CD4-positive, alpha-beta T cell treated with Interleukin-4 for 4 hours (primary cell): ENCODE measurements around the gene MAPK10.
A peak's percentile ranks its signal among the peaks of the same experiment; 100 is the strongest.
"Not testable (repeated sequence)": the region's sequence is repeated elsewhere in the genome, so short reads cannot be mapped to it uniquely, and the experiment has no call there.

Experiments
- DNase-seq: peaks from one replicate; pipeline ENCODE4 v3.0.0-alpha.2; 2020

MAPK10 gene

DNA sequence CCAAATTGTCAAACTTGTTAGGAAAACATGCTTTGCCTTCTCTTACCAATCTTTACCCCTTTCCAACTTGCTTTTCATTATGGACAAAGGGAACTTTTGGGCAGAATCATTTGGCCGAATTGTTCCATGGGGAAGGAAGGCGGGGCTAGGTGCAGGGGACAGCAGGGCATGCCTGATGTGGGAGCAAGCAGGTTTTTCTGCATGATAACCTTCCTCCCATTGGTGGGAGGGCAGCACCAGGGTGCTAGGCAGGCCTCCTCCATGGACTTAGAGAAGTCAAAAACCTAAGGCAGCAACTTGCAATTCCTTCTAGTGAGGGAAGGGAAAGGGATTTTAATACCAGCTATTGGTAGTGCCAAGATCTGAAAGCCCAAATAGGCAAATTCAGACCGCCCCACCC, 260.5 kb downstream of the MAPK10 start:
- DNase-seq, result no peak

DNA sequence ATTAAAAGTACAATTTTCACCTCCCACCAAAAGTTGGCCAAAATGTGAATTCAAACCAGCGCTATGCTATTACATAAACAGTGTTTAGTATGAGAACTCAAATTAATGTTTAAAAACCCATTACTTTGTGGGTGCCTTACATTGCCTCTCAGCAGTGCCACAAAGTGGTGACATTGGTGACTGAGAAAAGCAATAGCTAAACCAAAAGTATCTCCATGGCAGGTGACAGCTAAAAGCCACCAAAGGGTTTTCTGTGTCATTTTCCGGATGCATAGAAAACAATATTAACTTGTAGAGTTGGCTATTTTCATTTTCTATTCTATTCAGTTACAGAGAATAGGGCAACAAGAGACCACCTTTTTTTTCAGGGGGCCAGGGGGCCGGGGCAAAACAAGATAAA, 261.2 kb downstream of the MAPK10 start:
- DNase-seq, result no peak

DNA sequence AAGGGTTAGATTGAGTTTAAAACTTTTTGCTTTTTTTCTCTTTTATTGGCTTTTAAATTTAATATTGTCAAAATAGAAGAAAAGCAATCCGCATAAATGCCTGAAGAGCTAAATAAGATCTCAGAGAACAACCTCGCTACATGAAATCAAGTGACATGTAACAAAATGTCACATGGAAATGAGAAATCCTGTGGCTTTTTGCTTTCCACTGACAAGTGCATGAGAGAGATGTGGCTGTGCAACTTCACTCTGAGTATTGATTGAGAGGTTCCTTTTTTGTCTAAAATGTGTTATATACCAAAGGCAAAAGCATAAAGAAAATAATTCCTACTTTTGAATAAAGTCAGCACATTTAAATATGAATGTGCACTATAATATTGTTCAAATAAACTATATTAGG, 263.5 kb downstream of the MAPK10 start:
- no peak for DNase-seq

DNA sequence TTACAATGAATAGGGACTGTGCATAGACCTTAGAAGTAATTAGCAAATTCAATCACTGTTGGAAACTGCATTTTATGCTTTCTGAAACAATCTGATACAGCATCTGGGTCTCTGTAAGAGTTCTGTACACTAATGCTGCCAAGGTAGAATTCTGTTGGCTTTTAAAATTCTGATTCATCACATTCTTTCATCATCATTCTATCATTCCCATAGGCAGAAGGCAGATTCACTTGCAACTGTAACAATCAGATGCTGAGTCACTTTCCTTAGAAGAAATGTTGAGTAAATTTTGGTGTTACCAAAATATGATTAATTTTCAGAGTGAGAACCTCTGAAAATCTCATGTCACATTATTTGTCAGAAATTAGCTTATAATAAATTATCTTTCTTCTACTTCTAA, 267.2 kb downstream of the MAPK10 start:
- no peak for DNase-seq

DNA sequence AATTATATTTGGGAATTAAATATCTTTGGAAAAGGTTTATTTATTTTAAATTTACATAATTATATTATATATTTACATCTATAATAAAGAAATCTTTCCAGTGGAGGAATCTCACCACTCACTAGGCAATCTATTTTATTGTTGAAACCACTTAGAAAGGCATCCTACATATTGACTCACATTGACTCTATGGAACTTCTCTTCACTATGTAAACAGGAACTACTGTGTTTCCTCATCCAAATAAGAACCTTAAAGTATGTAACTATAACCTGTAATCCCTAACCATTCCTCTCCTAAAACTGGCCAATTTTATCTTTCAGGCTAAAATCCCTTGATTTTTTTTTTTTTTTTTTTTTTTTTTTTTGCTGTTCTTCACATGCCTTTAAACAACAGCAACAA, 268.7 kb downstream of the MAPK10 start:
- DNase-seq, result no peak

DNA sequence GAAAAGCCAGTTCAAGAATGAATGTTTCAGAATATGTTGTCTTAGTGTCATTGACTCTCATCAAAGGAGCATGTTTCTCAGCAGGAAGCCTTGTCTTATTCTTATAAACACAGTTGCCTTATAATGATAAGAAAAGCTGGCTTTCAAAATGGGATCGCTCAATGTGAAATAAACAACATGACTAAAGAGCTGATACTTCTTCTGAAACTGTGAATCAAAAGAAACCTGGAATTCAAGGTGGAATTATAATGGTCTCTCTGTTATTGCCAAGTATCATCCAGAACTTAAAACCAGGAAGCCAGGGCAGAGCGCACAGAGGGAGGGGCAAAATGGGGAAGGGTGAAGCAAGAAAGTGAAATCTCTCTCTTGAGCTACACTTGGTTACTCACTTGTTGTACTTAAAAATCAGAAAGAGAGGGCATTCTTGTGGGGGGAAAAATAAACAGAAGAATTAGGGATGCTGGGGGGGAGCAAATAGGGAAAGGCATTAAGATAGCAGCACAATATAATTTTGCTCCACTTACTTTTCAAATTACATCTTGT, 270.0 kb downstream of the MAPK10 start:
- no peak for DNase-seq

DNA sequence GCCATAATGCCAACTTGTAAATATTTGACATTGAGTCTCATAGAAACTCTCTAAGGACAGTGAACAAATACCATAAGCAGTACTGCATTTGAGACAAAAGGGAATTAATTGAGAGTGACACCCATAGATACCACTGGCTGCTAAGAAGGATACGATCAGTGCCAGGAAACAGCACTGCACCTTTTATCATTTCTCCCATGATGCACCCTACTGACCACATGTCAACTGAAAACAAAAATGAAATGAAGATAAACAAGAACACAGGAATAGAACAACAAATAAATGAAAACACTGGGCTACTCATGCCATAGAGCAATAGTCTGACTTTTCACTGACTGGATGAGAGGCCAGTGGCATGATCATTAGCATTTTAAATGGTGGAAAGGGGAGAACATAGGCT, 270.8 kb downstream of the MAPK10 start:
- no peak for DNase-seq

DNA sequence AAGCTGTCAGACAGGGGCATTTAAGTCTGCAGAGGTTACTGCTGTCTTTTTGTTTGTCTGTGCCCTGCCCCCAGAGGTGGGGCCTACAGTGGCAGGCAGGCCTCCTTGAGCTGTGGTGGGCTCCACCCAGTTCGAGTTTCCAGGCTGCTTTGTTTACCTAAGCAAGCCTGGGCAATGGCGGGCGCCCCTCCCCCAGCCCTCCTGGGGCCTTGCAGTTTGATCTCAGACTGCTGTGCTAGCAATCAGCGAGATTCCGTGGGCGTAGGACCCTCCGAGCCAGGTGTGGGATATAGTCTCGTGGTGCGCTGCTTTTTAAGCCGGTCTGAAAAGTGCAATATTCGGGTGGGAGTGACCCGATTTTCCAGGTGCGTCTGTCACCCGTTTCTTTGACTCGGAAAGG, 284.1 kb downstream of the MAPK10 start:
- not testable (repeated sequence) for DNase-seq

DNA sequence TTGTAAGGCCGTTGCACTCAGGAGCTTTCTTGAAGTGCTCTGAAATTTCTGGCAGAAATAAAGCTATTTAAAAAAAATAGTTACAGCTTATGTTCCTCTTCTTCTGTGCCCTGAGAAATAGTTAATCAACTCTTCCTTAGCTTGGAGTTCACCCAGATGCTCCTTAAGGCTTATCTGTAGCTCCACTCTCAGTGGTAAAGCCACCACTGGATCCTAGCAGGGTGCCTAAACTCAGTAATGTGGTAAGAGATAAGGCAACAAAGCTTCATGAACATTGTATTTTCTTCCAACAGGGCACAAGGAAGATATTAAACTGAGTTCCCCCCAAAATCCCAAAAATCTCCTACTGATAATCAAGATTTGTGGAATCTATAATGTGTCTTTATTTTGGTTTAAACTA, 299.5 kb downstream of the MAPK10 start:
- no peak for DNase-seq

DNA sequence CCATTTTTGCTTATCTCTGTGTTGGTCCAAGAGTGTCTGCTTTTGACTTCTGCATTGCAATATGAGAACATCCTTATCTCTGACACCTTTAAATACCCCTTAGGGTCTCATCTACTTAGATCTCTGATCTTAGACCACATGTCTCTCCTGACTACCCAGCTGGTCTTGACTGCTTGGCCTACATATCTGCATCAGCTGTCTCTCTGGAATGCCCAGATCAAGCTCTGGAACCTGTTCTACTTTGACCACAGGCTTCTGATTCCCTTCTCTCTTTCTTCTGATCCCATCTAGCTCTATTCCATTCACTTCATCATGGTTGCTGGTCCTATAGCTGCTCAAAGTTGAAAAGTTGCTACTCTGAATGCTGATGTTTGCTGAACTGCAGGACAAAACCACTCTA, 301.2 kb downstream of the MAPK10 start:
- no peak for DNase-seq

DNA sequence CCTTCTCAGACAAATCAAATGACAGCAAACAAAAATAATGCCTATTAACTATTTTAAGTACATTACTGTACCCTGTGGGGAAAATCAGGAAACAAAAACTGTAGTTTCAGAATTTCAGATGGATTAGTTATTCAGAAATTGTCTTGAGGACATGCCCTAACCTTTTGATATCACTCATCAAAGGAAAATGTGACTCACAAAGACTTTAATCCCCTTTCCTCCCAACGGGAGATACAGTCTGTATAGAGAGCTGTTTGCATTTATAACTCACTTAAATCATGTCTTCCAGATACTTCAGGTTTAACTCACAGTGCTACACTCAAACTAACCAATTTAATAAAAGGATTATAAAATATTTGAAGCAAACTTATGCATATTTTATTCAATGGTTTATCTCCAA, 304.0 kb downstream of the MAPK10 start:
- DNase-seq, result no peak

DNA sequence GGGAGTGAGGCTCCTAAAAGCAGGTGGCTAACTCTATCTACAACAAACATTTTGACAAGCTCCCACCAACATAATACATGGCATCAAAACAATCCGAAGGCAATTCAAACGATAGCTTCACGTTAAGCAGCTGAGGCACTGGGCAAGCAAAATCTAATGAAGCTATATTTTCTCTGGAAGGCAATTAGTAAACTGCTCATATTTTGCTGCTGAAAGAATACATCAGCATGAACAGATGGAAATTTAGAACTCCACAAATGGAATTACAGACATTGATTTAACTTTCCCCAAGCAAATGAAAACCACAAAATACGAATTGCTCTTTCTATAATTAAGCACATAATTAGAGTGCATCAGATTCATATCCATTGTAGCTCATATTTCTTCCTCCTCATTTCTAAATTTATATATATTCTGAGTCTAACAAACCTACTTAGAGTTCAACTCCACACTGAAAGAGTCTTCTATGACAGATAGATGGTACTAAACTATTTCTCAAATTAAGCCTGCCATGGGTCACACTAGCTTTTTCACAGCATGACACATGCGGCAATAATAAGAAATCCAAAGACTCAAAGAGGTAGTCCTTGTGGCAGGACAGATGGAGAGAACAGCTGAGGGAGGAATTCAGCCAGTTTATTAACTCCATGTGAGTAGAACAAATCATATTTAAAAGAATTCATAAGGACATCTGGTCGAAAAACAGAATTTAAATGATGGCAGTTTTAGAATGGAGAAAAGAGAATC, 305.4 kb downstream of the MAPK10 start:
- no peak for DNase-seq

DNA sequence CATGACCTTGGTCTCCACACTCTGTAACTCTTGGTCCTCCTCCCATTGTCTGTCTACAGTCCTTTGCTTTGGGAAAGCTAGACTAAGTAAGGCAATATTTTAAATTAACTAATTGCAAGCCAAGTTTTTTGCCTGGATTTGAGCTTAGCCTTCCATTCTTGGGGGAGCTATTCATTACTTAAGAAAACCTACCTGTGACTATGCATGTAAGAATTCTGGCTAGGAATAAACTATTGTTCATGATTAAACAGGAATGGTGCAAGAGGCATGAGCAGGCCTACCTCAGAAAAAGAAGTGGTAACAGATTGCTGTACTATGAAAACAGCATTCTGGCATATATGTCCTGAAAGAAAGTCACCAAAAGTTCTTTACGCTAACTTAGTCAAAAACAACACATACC, 309.4 kb downstream of the MAPK10 start:
- DNase-seq, result no peak

DNA sequence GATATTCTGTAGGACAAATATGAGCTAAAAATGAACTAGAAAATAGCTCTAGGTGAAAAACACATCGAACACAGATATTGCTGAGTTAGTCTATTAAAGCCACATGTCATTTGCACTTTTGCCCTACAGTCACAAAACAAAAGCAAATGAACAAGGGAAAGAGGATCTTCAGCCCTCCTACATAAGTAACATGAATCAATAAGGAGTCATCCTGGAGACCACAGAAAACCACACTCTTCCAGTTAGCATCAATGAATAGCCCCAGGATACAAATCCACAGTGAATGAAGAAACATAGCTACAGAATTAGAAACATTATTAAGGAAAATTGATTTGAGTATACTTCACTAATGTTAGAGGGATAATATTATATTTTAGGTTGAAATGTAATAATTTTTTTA, 311.4 kb downstream of the MAPK10 start:
- no peak for DNase-seq

DNA sequence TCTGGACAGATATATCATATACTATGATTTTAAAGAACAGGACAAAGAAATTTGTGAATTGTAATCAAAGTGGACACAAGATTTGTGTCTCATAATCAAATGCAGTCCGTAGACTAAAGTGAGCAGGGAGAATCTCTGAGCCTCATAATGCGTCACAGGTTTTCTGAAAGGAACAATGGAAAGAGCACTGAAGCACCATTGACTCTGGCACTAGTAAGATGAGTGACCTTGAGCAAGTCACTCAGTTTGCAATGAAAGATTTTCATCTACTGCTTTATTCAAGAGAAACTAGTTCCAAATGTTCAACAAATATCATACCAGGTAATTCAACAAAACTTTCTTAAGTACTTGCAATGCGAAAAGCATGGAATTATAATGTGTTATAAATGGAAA, 315.3 kb downstream of the MAPK10 start:
- no peak for DNase-seq

DNA sequence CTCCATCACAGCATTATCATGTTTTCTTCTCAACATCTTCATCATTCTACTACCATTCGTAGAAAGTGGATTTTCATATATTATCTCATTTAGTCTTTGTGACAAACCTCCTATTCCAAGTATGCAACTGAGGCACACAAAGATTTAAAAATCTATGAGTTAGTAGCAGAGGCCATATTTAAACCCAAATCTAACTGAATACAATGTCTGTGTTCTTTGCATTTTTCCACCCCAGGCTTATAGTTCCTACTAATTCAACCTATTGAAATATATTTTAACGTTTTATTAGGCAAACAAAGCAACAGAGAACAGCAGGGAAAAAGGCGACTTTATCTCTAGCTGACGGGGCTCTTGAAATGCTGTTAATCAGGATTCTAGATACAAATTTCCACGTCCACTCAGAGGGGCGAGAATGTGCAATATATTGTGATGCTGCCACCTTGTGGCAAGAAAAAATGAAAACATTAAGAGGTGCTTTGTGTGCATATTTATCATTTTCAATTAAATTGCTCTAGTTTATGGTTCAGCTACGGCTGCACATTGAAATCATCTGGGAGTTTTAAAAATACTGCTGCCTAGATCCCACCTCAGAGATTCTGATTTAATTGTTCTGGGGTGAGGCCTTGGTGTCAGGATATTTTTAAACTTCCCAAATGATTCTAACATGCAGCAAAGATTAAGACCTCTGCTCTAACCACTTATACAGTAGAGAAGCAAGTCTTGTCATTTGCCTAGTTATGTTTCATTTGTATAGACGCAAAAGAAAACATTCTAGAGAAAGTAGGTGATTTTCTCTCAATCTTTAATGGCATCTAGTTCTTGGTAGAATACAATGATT, 315.9 kb downstream of the MAPK10 start:
- peak; percentile 27 for DNase-seq

DNA sequence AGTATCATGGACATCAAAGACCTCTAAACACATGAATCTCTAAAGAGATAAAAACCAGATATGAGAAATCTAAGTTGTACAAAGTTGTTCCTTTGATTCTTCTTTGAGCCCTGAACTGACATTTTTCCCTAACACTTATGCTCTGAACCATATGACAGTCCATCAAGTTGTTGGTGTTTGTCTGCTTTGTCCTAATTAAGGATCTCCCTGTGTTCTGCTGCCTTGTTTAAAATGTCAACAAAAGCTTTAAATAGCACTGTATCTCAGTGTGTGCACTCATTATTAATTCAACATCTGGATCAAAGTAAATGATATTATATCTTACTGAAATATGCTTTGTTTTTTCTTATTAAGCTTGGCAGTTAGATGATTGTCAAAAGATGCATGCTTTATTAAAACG, 321.8 kb downstream of the MAPK10 start:
- DNase-seq, result no peak

DNA sequence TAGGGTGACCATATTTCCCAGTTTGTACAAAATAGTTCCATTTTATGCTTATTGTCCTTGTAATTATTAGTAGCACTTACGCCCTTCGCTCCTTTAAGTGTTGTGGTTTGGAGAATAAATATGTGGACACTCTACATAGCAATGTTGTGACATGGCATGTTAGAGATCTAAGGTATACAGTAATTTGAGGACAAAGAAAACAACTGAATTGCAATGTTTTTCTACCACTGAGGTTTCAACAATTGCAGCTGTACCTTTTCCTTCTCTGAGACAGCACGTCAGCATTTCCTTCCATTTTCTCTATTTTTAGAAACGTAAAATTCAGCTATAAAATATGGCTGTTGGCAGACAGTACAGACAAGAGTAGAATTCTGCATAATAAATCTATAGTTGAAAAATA, 323.1 kb downstream of the MAPK10 start:
- DNase-seq, result no peak

DNA sequence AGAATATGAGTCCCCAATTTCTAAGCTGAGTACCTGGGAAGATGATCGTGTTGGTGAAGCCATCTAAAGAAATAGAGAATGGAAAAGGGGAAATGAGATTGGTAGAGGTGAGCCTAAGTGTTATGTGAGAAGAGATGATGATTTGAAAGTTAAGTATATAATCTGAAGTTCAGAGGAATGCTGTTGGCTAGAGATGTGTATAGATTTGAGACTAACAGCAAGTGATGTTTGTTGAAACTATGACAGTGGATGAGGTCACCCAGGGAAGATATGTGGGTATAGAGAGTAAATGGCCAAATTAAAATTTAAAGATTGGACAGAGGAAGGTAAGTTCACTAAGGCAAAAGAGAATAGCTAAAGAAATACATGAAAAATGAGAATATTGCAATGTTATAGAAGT, 324.2 kb downstream of the MAPK10 start:
- DNase-seq, result no peak

DNA sequence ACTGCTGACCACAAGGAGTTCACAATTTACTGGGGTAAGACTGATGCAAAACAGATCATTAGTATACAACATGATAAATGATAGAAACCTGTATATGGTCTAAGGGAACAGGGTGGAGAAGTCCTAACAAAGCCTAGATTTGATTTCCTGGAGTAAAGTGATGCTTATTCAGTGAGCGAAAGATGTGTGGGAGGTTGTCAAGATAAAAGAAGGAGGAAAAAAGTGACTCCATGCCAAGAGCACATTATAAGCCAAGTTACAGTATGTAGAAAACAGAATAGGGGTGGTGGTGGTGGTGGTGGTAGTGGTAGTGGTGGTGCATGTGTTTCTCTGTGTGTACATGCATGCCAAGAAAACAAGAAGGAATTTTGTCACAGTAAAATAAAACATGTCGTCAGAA, 325.2 kb downstream of the MAPK10 start:
- DNase-seq, result no peak

DNA sequence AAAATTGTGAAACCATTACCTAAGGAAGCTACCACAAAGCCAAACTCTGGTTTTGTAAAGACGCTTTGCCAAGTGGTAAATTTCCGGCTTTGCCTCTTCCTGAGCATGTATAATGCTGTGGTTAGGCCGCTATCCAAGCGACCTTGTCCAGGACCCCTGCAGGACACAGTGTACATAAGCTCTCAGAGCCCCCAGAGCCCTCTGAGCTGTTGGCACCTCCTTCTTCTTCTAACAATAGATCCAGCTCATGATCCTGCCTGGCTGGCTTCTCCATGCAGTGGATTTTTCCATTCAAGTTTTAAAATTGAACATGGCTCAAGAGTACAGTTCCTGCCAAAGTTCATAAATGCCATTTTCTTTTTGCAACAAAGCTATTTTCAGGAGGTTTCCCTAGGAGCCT, 326.7 kb downstream of the MAPK10 start:
- DNase-seq, result no peak

DNA sequence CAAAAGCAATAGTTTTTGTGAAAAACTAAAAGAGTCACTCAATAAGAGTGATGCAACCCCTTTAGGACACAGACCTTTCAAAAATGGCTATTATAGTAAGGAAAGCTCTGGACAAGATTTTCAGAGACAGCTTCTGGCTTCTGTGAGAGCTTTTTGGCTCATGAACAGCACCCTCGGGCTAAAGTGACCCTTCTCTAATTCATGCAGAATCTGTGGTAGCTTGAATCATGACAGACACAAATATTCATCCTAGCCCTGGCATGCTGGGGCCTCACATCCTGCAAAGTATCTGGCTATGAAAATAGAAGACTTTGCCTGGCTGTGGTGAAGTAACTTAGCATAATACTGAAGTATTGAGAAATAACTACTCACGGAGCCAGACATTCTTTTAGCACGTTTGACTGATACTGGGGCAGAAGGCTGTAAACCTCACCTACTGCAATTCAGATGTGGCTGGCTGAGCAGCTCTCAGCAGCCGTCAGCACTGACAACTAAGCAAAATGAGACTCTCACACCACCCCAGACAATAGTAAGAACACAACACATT, 327.3 kb downstream of the MAPK10 start:
- no peak for DNase-seq

DNA sequence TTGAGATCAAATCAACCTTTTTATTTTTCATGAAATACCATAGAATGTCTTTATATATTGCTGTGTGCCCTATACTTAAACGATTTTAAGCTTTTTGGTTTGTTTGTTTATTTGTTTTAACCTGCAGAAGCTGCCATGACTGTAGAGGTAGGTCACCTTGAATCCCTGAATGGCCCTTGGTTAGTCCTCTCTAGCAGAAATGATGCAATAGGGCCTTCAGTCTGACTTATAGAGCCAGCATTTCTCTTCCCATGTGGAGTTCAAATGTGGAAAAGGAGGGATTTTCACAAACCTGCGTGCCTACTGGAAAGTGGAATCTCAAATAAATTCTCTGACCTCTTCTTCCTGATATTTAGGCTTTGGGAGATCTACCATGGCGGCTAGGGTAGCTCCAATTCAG, 327.9 kb downstream of the MAPK10 start:
- DNase-seq, result no peak

DNA sequence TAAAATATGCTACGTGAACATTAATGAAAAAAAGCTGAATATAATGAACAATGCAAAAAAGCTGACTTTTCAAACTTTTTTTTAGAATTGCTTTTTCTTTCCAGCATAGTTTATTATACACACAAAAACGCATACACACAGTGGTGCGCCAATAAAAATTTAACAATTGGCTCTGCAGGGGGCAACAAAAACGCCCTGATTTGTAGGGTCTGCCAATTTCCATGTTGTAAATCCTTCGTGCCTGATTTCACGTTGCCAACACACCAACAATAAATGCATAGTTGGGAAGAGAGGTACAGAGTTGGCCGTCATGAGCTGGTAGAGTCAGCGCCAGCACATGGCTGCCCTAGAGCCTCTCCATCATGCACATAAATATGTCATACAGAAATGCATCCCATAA, 333.1 kb downstream of the MAPK10 start:
- no peak for DNase-seq
